Amniotic epithelial cell (primary cell): ENCODE data around the gene UBN1.

Experiments
- DNase-seq: peaks from one replicate; pipeline ENCODE4 v3.0.0-alpha.2; 2010; ENCODE audit warnings: low read depth

UBN1 gene

GRCh38 chr16:4846901-4847773 is at the start of gene UBN1, which contains the start of gene GLYR1:
Gene UBN1, plus strand, starts transcription at chr16:4847481. Its CDS starts 5,437 bp downstream, at chr16:4852918.
Gene GLYR1, minus strand, starts transcription at chr16:4847288. Its CDS starts 23 bp downstream, at chr16:4847265.
- peak; percentile 93 for DNase-seq

DNA sequence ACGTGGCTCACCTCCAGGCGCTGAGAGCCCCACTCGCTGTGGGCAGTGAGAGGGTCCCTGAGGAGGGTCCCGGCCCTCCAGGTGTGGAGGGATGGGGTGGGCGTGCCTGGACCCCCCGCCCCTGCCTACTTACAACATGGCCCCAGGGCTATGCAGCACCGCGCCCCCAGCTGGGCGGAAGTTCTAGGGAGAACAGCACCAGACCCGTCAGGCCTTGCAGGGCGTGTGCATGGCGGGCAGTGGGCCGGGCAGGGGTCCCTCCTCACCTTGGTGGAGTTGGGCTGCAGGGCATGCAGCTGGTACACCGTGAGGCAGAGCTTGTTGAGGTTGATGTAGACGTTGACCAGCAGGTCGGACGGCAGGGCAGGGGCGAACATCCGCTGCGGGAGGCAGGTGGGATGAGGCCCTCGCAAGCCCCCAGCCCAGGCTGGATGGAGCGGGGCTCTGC is 49.5 kb upstream of the UBN1 start:
- DNase-seq: no peak

DNA sequence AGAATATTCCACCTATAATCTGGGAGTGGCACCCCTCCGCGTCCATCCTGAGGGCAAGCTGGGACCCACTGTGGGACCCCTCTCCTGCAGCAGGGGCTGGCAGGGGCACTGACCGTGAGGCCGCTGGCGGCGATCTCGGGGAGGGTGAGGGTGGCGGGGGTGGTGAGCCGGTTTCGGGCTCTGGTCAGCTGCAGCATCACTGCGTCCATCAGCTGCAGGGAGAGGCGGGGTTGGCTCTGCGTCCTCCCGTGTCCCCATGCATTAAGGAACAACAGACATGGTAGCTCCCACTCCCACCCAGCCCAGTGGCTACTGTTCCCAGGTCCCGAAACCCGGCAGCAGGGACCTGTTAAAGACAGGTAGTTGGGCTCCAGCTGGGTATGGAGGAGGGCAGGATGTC is 48.8 kb upstream of the UBN1 start:
- no peak for DNase-seq

DNA sequence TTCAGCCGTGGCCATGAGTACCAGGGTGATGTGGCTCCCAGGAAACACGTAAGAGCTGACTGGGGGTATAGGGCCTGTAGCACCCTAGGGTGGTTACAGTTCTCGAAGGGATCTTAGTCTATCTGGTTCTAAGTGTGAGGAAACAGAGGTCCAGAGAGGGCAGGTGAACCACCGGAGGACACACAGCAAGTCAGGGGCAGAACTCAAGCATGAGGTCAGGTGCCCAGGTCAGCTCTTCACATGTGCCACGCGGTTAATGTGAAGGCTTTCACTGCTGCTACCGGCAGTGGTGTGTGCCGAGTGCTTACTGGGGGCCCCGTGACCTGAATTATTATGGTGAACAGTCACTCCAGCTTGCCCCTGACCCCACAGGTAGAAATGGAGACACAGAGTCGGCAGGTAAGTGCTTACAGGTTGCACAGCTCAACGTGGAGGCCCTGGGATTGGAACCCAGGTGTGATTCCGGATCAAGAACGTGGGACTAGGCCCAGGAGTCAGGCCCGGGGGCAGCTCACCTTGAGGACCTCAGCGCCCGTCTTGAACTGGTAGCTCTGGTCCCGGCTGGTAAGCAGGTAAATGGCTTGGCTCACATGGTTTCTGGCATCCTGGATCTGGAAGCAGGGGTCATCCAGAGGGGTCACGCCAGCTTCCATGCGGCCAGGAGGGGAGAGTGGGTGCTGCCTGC is 48.0 kb upstream of the UBN1 start:
- no peak for DNase-seq

- no peak for DNase-seq
These were observed 46.8 kb upstream of the UBN1 start for GRCh38 chr16:4800290-4801041.

DNA sequence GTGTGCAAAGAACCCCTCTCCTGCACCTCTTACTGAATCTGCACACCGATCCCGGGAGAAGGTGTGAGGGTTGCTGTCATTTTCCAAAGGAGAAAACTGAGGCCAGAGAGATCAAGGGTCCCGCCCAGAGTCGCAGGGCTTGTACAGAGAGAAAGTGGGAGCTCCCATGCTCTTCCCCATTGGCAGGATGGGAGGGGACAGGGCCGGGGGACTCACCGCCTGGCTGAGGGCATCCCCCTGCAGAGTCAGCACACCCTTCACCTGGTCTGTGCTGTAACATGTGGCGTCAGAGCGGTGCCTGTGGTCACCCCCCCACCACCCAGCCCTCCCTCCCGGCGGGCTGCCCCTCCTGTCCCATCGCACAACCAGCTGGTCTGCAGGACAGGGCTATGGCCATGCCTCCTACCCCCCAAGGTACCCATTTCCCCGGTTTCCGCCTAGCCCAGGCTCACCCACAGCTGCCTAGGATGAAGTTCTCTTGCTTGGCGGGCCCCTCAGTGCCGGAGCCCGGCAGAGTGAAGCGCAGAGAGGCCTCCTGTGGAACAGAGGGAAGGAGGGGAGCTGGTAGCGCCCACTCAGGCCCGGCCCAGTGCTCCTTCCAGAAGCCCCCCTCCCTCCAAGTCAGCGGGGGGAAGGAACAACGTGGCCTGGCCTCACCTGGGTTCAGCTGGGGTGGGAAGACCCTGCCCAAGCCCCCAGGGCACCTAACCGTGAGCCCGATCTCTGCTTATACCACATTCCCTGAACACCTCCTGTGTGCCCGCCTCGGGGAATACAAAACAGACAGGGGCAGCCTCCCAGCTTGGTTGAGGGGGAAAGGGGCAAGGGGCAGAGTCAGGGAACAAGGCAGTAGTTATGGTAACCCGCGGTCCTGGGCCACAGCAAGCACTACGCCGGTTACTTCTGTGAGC is 46.0 kb upstream of the UBN1 start:
- no peak for DNase-seq

DNA sequence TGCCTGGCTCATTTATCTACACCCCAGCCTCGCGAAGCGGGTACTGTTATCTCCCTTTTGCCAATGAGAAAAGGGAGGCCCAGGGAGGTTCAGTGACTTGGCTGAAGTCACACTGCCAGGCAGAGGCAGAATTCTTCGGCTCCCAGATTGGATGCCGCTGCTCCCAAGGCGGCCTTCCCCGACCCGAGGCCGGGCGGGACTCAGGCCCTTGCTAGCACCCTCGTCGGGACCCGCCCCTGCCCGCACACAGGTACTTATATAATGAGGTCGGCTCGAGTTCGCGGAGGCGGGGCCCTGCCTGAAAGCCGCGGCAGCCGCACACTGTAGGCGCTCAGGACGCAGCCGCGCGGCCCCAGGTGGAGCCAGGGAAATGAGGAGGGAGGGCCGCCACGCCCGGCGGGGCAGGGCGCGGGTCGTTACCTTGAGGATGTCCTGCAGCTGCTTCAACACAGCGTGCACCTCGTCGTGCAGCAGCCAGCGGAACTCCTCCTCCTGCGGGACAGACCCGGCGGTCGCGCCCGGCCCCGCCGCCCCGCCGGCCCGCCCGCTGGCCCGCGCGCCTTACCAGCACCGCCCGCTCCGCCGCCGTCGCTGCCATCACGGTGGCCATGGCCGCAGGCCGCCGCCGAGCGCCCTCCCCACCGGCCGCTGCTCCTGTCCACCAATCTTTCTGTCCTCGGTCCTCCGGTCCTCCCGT is 45.2 kb upstream of the UBN1 start, which contains the start of gene ROGDI:
ROGDI (minus strand) TSS at position 672 of the 697 bp plus-strand sequence; CDS start at position 610, 62 bp downstream.
- DNase-seq: peak; percentile 27

DNA sequence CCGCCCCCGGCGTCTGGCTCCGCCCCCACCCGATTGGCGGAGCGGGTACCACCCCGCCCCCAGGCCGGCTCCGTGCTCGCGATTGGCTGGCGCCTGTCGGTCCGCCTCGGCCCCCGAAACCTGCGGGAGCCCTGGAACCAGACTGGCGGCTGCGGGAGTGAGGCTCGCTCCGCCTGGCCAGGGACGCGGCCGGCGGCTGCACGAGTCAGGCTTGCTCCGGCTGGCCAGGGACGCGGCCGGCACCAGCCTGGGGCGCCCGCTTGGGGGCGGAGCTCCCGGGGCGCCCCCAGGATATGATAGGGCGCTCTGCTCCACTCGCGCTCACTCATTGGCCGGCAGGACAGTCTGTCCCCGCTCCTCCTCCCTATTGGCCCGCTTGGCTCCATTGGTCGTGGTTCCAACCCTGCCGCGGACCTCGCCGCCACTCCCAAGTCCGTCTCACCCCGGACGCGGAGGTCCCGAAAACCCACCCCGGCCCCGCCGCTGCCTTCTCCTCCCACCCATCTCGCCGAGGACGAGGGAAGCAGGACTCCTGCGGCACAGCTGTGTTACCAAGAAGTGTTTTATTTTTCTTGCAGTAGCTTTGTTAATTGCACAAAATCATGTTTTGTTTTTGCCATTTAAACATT is 44.5 kb upstream of the UBN1 start:
- DNase-seq: peak; percentile 85

DNA sequence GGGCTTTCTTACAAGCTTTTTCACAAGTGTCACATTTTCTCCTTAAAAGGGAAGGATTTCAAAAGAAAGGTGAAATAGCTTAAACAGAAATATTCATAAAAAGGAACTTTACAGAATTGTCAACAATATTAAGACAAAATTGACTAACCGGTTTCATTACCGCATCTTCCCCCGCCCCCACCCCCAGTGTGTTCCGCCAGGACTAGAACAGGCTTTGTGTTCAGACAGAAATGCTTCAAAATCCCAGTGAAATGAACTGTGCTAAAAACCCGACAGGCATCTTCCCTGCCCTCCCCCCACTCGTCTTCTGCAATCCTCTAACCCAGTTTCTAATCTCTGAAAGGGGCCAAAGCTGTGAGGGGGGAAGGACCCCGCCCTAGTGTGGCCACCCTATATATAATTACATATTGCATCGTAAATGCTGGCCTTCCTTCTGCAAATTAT is 43.9 kb upstream of the UBN1 start:
- DNase-seq: peak; percentile 13

DNA sequence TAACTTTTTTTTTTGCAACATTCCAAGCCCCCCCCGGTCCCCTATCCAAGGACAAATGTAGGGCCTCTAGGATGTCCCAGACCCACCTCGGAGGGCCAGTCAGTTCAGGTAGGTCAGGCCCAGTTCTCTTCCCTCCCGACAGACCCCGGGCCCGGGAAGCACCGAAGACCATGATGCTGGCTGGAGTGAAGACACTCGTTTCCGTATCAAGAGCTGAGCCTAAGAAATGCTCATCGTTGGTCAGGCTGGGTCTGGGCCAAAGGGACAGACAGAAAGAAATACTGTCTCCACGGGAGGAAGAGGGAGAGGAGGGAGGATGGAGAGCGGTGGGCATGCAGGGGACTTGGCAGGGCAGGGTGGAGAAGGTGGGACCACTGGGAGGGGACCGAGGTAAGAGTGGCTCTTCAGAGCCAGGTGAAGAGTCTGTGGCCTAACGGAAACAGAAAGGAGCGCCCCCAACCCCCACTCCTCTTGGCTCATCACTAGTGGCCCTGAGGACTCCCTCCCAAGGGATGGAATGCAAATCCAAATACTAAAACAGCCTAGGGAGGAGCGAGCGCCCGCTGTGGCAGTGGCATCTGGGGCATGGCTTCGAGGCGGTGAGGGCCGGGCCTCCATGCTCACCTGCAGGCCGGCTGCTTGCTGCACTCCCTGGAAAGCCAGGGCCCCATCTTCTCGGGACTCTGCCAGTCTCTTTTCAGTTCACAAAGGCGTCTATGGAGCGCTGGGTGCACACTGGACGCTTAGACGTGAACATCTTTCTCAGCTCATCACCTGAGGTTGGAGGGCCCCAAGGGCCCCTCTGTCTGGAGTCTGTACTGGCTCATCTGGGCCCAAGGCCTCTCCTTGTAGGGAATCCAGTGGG is 43.2 kb upstream of the UBN1 start:
- DNase-seq: no peak

- DNase-seq: peak; percentile 31
These were observed 42.0 kb upstream of the UBN1 start for GRCh38 chr16:4805231-4805630.

- DNase-seq: no peak
These were observed 41.0 kb upstream of the UBN1 start for GRCh38 chr16:4806280-4806679.

GRCh38 chr16:4811242-4811641 is 36.0 kb upstream of the UBN1 start:
- no peak for DNase-seq

DNA sequence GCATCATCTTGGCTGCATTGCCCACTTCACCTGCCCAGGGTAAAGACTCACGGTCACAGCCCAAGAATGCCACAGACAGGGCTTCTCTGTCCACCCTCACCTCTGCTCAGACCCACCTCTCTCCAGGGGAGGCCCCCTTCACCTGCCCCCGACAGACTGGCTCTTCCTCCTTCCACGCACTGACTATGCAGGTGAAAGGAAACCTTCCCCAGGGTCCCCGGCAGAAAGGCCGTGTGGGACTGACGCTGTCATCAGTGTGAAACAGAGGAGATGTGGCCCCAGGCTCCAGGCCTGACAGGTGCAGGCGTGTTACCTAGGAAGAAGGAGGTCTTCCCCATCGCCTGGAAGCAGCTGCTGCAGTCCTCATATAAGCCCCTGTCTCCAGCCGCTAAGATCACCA is 35.5 kb upstream of the UBN1 start:
- no peak for DNase-seq

DNA sequence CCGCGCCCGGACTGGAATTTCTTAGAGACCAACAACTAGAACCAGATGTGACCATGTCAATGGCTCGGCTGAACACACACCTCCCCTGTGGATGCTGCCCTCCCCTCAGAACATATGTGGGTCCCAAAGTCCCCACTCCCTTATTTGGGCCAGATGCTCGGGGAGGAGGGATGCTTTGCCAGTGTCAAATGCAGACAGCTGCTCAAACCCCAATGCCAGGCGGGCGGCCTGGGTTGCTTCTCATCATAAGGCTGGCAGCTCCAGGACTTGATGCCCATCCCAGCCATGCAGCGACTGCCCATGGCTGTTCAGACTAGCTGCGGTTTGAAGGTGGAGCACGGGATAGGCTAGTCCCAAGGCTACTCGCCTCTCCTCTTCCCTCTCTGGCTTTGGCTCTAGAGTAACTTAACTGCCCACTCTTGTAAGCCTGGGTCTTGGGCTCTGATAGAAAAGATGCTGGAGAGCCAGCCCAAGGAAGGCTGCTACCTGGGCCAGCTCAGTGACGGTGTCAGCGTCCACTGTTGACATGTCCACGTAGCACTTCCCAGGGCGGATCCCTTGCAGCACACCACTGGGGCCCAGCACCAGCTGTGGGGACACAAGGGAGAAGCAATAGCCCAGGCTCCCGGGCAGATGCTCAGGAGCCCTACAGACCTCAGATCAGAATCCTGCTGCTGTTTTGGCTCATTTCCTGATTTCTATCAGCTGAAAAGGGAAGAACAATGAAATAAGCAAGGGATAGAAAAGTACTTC is 33.9 kb upstream of the UBN1 start:
- no peak for DNase-seq

GRCh38 chr16:4814046-4814445 is 33.2 kb upstream of the UBN1 start:
- no peak for DNase-seq

GRCh38 chr16:4814542-4815173 is 32.6 kb upstream of the UBN1 start:
- no peak for DNase-seq

DNA sequence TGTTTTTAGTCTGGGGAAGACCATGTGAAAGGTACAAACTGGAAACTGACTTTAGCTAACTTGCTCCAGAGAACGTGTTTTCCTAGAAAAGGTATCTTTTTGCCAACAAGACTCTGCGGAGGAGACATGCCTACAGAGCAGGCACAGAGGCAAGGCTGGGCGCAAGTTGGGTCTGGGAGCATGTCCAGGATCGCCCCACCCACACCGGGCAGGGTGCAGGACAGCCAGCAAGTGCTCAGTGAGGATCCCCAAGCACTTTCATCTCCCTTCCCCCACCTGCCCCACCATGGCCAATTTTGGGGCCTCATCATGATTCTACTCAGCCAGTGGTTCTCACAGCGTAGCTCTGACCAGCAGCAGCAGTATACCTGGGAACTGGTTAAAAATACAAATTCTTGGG is 26.6 kb upstream of the UBN1 start:
- DNase-seq: no peak
